GM10266 (cell line): ENCODE results near the gene NUP93.
A peak's percentile ranks its signal among the peaks of the same experiment; 100 is the strongest.

Experiments
- DNase-seq: peaks from one replicate; pipeline ENCODE4 v3.0.0; 2012; ENCODE audit errors: extremely low spot score
- CTCF ChIP-seq: IDR thresholded peaks from 2 replicates; pipeline ENCODE4 v1.5.1; 2012; ENCODE audit warnings: mild to moderate bottlenecking, low read depth; ENCODE audit not compliant: control insufficient read depth, insufficient read depth; ENCODE audit errors: missing control alignments

The NUP93 gene

GRCh38 chr16:56855946-56856345, 126.0 kb downstream of the NUP93 start:
- DNase-seq, result no peak
- TF ChIP-seq CTCF, result no peak

GRCh38 chr16:56856876-56857447, 127.0 kb downstream of the NUP93 start:
- DNase-seq, result no peak
- no peak for TF ChIP-seq CTCF

- TF ChIP-seq CTCF, result no peak
- DNase-seq, result no peak
Measured at GRCh38 chr16:56858374-56858773, 128.4 kb downstream of the NUP93 start.

- TF ChIP-seq CTCF, result no peak
Measured at GRCh38 chr16:56859636-56860035, 129.7 kb downstream of the NUP93 start.

GRCh38 chr16:56860226-56861020, 130.5 kb downstream of the NUP93 start:
- no peak for TF ChIP-seq CTCF
- peak; percentile 67 for DNase-seq

More at GRCh38 chr16:56859636-56860035, 129.7 kb downstream of the NUP93 start:
- no peak for DNase-seq

GRCh38 chr16:56861092-56861610, 131.2 kb downstream of the NUP93 start:
- TF ChIP-seq CTCF, result no peak

GRCh38 chr16:56861756-56862155, 131.8 kb downstream of the NUP93 start:
- TF ChIP-seq CTCF, result no peak
- no peak for DNase-seq

More at GRCh38 chr16:56861092-56861610, 131.2 kb downstream of the NUP93 start:
- DNase-seq, result no peak
